H7 (cell line): Measurements from ENCODE around the gene IGF2. TPM values are rescaled to one million over a fixed set of nuclear protein-coding genes. Genes with fewer than 3 reads are reported as not detected.

Experiments used
- DNase-seq: peaks from one replicate; pipeline ENCODE4 v3.0.0; 2012
- H3K27me3 ChIP-seq: 2 replicates; pipeline ENCODE4 v1.6.0; 2011; ENCODE audit warnings: mild to moderate bottlenecking, low read length; ENCODE audit not compliant: control insufficient read depth, insufficient read depth
- H3K36me3 ChIP-seq: replicated peaks from 2 replicates; pipeline ENCODE4 v1.5.1; 2011; ENCODE audit warnings: low read length; ENCODE audit not compliant: control insufficient read depth, insufficient read depth
- H3K4me3 ChIP-seq: 2 replicates; pipeline ENCODE4 v1.5.1; 2011; ENCODE audit warnings: low read depth, mild to moderate bottlenecking, control low read depth, low read length, moderate library complexity; ENCODE audit not compliant: insufficient read depth
- total RNA-seq: library from RNA; depleted of rRNA; stranded (reverse); fragments of >200 nt; shearing (Covaris generic); gene quantifications from 2 replicates; pipeline ENCODE4 v1.2.3, GENCODE V29; 2014

The IGF2 gene
- total RNA-seq, 1 experiment from 2014 or later, result 1.2 TPM

DNA sequence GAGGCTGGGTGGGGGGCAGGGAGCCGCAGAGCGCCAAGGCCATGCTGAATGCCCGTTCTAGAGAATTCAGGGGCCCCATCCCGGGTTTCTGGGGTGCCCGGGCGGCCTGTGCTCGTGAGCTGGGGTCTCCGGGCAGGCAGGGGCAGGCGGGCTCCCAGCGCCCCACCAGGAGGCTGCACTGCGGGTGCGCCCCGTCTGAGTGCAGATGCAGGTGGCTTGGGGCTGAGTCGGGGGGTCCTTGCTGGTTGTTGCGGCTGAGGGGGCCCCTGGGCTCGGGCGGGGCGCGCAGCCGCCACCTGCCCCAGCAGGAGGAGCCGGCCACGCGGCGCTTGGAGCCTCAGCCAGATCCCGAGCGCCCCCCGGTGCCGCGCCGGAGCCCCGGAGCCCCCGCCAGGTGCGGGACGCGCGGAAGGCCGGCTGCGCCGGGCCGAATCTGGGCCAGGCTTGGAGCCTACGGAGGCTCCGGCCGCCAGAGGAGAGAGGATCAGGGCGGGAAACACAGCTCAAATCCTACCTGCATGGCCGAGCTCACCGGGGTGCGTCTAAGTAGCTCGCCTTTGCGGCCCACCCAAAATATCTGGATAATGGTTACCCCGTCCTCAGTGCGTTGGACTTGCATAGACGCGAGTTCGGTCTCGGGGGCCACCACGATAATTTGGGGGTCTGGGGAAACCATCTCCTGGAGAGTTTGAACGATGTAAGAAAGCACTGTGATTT lies 590 bp upstream of the IGF2 start:
- Histone ChIP-seq H3K27me3 (peaks cover 86% of the 10 kb centered on the region), H3K36me3 (no peaks in the 10 kb centered on the region), H3K4me3 (peak overlapping the region; percentile 5; the same call in 1 of the 2 replicates)
- DNase-seq, result peak; percentile 85

DNA sequence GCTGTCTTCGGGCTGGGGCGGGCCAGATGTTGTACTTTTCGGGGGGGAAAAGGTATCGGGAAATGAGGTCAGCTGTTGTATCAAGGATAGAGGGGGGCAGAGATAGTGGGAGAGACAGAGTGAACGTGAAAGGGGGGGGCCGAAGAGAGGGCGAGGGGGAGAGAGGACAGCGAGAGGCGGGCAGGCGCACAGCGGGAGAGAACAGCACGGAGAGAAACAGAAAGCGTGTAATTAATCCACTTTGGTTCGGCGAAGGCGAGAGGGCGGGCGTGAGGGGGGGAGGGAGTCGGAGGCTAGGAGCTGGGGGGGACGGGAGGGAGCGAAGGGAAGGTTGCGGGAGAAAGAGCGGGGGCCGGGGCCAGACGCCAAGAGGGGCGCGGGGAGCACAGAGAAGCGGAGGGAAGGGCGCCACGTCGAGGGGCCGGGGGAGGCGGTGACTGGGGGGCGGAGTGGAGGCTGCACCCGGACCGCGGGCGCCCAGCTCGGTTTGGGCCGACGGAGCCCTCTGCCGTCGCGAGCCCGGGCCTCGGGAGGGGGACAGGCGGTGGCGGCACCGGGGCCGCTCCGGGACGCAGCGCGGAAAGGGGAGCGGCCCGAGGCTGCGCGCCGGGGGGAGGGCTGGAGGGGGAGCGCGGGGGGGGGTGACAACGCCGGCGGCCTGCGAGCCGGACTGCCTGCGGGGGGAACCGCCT lies 612 bp downstream of the IGF2 start:
- DNase-seq, result peak; percentile 86
- peak overlapping the region; percentile 17; the same call in 1 of the 2 replicates for H3K4me3 ChIP-seq
- H3K36me3 ChIP-seq, result no peaks in the 10 kb centered on the region
- H3K27me3 ChIP-seq, result peaks cover 74% of the 10 kb centered on the region

DNA sequence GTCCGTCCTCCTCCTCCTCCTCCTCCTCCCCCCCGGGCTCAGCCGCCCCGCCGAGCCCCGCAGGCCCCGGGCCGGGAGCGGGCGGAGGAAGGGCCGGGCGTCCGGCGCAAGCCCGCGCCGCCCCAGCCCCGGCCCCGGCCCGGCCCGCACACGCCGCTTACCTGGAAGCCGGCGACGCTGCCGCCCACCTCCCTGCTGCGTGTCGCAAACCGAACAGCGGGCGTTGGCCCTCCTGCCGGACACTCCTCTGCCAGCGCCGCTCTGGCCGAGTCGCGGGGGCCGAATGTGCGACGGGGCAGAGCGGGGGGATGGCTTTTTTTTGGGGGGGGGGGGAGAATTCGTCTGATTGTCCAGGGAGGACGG lies 1.1 kb downstream of the IGF2 start:
- Histone ChIP-seq H3K36me3 (no peaks in the 10 kb centered on the region), H3K4me3 (peak overlapping the region; percentile 36), H3K27me3 (peaks cover 69% of the 10 kb centered on the region)
- peak; percentile 90 for DNase-seq

DNA sequence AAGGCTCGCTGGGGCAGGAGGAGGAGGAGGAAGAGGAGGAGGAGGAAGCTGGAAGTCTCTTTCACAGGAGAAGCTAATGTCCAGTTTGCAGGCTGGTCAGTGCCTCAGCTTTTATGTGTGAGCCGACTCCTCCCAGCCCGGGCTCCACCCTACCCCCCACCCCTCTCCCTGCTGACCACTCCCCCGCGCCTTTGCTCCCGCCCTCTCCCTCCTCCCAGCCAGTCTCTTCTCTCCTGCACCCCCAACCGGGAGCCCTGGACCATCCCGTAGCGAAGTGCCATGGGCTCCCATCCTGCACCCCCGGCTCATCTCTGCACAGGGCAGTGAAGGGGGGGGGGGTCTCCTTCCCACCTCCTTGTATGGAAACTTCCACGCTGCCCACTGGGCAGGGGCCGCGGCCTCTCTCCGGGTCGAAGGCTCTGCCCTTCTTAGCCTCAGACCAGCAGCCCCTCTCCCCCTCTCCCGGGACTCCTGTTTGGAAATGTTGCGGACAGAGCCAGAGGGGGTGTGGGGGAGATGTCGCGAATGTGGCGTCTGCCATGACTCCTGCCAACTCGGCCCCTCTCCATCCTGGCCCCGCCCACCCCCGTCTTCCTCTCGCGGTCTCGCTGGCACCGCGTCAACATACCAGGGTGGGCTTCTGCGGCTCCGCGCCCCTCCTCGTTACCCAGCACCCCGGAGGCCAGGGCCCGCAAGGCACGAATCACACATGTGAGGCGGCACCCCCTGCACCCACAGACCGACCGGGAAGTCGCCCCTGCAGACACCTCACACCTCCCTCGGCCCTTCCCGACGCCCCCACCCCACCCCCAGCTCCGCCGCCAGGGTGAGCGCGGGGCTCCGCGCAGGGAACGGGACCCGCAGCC lies 1.8 kb downstream of the IGF2 start:
- Histone ChIP-seq H3K27me3 (peaks cover 63% of the 10 kb centered on the region), H3K4me3 (peak overlapping the region; percentile 36), H3K36me3 (no peaks in the 10 kb centered on the region)
- DNase-seq, result peak; percentile 98

DNA sequence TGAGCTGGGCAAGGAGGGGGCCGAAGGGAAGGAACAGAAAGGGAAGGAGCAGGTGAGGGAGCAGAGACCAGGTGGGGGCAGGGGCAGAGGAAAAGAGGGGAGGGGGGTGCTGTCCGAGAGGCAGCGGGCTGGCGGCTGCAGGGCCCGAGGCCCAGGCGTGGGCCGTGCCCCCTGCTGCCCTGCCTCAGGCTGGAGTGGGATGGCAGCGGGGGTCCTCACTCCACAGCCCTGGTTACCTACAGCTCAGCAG lies 2.3 kb downstream of the IGF2 start:
- Histone ChIP-seq H3K36me3 (no peaks in the 10 kb centered on the region), H3K4me3 (peak overlapping the region; percentile 15; the same call in 1 of the 2 replicates), H3K27me3 (peaks cover 57% of the 10 kb centered on the region)
- DNase-seq, result peak; percentile 87

DNA sequence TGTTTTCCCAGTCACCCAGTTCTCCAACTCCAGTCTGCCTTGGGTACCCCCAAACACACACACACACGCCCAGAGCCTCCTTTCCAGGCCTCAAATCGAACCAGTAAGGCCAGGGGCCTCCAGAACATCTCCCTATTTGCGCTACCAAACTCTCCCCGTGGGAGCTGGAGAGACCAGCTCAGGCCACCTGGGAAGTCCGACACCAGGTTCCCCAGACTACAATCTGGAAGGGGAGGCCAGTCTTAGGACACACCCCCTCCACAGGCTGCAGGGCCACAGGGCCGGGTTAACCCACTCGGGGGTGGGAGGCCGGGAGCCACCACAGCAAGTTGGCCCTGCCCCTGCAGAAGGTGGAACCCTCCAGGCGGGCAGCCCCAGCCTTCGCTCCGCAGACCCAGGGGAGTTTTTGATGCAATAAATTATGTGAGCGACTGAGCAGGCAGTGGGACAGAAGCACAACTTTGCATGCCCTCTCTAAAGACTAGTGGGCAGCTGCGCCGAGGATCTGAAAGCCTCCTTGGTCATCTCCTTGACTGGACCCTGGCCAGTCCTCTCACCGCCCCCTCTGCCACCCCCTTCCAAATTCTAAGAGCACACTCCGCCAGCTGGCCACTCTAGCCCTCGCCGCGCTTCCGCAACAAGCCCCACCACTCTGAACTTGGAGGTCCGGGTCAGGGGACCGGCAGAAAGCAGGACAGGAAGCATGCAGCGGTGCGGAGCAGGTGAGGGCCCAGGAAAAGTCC lies 2.8 kb downstream of the IGF2 start:
- Histone ChIP-seq H3K27me3 (peaks cover 52% of the 10 kb centered on the region), H3K36me3 (no peaks in the 10 kb centered on the region), H3K4me3 (no peak overlapping the region)
- no peak for DNase-seq

DNA sequence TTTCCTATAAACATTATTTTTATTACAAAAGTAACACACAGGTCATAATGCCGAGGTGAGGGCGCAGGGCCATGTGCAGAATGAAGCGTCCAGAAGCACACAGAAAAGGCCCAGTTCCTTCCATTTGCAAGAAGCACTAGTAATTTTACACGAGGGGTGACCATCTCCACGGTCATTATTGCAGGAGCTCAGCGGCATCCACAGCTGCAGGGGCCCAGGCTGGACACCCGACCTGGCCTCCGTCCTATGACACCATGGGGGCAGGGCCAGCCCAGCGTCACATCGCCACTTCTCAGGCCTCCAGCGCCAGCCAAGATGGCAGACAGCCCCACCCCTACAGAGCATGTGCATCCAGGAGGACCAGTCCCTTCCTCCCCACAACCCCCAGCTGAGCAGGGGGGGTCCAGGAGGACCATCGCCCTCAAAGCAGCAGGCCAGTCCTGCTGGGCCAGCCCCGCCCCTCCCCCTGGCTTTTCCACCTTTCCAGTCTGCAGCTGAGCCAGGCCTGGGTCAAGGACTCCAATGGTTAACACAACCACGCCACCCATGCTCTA lies 3.5 kb downstream of the IGF2 start:
- no peak for DNase-seq
- Histone ChIP-seq H3K36me3 (no peaks in the 10 kb centered on the region), H3K4me3 (no peak overlapping the region), H3K27me3 (peaks cover 46% of the 10 kb centered on the region)

DNA sequence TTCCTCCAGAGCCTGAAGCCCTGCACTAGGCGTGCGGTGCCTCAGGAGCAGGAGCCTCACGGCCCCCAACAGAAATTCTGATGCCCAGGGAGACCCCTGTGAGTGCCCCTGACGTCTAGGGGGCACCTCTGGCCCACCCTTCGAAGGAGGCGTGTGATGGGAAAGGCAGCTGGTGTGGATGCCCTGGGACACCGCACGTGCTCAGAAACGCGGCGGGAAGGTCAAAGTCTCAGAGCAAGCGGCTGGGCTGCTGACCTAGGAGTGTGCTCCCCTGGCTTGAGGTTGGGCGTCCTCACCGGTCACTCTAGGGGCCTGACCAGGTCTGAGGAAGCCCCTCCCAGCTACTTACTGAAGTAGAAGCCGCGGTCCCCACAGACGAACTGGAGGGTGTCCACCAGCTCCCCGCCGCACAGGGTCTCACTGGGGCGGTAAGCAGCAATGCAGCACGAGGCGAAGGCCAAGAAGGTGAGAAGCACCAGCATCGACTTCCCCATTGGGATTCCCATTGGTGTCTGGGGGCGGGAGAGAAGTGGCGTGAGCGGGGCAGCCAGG lies 4.1 kb downstream of the IGF2 start:
- DNase-seq, result no peak
- H3K4me3 ChIP-seq, result no peak overlapping the region
- H3K27me3 ChIP-seq, result peaks cover 39% of the 10 kb centered on the region
- H3K36me3 ChIP-seq, result no peaks in the 10 kb centered on the region

DNA sequence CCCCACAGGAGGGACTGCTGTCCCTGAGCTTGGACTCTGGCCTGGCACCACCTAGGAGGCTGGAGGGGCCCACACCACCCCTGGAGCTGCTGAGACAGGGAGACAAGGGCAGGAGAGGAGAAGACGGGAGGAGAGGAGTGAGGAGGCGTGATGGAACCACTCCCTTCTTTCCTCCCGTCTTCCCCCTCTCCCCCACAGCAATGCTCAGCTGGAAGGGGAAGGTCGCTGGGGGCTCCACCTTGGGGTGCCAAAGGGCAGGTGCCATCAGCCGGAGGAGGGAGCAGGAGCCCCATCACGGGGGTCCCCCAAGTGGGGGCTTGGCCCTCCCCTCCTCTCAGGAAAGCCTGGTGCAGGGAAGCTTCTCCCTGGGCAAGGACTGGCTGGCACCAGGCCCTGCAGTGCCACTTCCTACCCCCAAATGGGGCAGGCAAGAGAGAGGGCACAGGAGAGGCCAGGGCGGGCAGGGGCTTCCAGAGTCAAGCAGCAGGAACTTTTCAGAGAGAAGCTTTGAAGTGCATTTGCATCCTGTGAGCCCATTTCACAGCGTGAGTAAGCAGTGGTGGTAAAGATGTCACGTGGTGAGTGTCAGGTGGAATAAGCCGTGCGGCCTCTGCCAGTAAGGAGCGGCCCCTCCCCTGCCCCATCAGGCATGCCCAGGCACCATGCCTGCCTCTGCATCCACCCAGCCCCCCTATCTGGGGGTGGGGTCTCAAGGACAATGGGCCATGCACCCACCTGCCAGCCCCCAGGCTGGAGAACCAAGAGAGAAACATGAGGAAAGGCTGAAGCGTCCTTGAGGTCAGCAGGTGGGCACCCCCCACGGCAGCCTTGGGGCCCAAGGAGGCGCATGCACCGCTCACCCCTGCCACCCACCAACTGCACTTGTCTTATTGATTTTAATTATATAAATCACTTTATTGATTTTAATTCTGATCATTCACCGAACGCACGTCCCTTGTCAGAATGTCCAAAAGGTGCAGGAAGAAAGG lies 4.9 kb downstream of the IGF2 start:
- Histone ChIP-seq H3K4me3 (no peak overlapping the region), H3K36me3 (no peaks in the 10 kb centered on the region), H3K27me3 (peaks cover 33% of the 10 kb centered on the region)
- DNase-seq, result no peak

DNA sequence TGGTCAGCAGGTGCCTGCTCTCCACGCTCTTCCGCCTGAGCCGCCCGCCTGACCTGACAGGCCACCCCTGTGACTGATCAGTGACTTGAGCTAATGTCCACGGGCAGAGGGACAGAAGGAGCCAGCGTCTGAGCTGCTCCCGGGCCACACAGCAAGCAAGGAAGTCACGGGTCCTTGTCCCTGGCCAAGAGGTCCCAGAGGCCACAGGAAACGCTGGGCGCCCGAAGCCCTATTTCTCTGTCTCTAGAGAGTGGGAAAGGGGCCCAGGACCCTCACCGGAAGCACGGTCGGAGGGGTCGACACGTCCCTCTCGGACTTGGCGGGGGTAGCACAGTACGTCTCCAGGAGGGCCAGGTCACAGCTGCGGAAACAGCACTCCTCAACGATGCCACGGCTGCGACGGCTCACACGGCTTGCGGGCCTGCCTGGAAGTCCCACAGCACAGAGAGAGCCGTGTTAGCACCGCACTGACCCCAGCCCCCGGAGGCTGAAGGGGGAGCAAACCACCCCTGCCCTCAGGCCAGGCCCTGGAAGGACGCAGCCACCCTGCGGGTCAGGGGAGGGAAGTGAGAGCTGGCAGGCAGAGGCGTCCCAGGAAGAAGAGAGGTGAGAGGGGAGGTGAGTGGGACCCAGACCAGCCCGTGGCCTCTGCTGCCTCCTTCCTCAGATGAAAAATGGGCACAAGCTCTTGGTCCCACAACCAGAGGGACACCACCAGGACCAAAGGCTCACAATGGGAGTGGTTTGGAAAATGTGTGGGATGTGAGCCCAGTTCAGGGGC lies 5.8 kb downstream of the IGF2 start:
- no peak overlapping the region for H3K4me3 ChIP-seq
- DNase-seq, result no peak
- H3K36me3 ChIP-seq, result no peaks in the 10 kb centered on the region
- peaks cover 26% of the 10 kb centered on the region for H3K27me3 ChIP-seq

DNA sequence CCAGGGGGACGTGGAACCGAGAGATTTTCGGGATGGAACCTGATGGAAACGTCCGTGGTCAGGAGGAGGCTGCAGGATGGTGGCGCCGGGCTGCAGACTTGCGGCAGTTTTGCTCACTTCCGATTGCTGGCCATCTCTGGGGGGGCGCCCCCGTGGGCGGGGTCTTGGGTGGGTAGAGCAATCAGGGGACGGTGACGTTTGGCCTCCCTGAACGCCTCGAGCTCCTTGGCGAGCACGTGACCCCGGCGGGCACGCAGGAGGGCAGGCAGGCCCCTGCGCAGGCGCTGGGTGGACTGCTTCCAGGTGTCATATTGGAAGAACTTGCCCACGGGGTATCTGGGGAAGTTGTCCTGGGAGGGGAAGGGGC lies 6.3 kb downstream of the IGF2 start:
- Histone ChIP-seq H3K36me3 (no peaks in the 10 kb centered on the region), H3K27me3 (peaks cover 21% of the 10 kb centered on the region), H3K4me3 (no peak overlapping the region)
- no peak for DNase-seq

DNA sequence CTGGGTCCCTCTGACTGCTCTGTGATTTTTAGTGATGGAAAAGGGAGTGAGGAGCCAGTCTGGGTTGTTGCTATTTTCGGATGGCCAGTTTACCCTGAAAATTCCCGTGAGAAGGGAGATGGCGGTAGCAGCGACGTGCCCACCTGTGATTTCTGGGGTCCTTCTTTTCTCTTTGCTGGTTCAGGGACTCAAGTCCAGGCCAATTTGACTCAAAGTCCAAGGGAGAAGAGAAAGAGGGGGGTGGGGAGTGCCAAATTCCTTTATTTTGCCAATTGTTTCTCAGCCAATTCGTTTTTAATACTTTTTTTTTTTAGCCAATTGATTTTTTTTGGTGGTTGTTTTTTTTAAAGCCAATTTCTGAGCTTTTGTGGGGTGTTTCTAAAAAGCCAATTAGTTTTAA lies 6.9 kb downstream of the IGF2 start:
- H3K27me3 ChIP-seq, result peaks cover 15% of the 10 kb centered on the region
- no peaks in the 10 kb centered on the region for H3K36me3 ChIP-seq
- DNase-seq, result peak; percentile 33
- H3K4me3 ChIP-seq, result no peak overlapping the region
